Measurements from ENCODE around the gene BMERB1.

BMERB1 gene

GRCh38 chr16:15597822-15598647 lies 163.6 kb downstream of the BMERB1 start:
- no peak overlapping the region for H3K4me3 ChIP-seq (ENCODE audit: low read length)
- TF ChIP-seq CTCF (IDR thresholded peaks at IDR 0.05; ENCODE audit: insufficient read depth, low read depth, low read length, missing control alignments) = no peak
- DNase-seq (ENCODE audit: low read depth) = no peak

- TF ChIP-seq CTCF (IDR thresholded peaks at IDR 0.05; ENCODE audit: insufficient read depth, low read depth, low read length, missing control alignments) = no peak
Observed at GRCh38 chr16:15598648-15599190, 164.3 kb downstream of the BMERB1 start.

GRCh38 chr16:15599303-15600070 lies 165.1 kb downstream of the BMERB1 start:
- DNase-seq (ENCODE audit: low read depth) = no peak
- no peak overlapping the region for H3K4me3 ChIP-seq (ENCODE audit: low read length)
- no peak for TF ChIP-seq CTCF (IDR thresholded peaks at IDR 0.05; ENCODE audit: insufficient read depth, low read depth, low read length, missing control alignments)

More at GRCh38 chr16:15598648-15599190, 164.3 kb downstream of the BMERB1 start:
- no peak overlapping the region for H3K4me3 ChIP-seq (ENCODE audit: low read length)
- no peak for DNase-seq (ENCODE audit: low read depth)

GRCh38 chr16:15601212-15601879 lies 167.0 kb downstream of the BMERB1 start:
- no peak overlapping the region for H3K4me3 ChIP-seq (ENCODE audit: low read length)
- no peak for TF ChIP-seq CTCF (IDR thresholded peaks at IDR 0.05; ENCODE audit: insufficient read depth, low read depth, low read length, missing control alignments)
- DNase-seq (ENCODE audit: low read depth) = no peak

GRCh38 chr16:15602285-15603044 lies 168.1 kb downstream of the BMERB1 start:
- no peak overlapping the region for H3K4me3 ChIP-seq (ENCODE audit: low read length)
- no peak for TF ChIP-seq CTCF (IDR thresholded peaks at IDR 0.05; ENCODE audit: insufficient read depth, low read depth, low read length, missing control alignments)
- no peak for DNase-seq (ENCODE audit: low read depth)
